ENCODE data around the gene PTPRE. TPM values are rescaled to one million over a fixed set of nuclear protein-coding genes. Genes with fewer than 3 reads are reported as not detected.

PTPRE gene
- total and polyA plus RNA-seq, 10 of the 15 experiments (the other 5 are each of a cell fraction or from before 2014, with no cell fraction given) = 2.9 to 7.6 (median 5.8) TPM

GRCh38 chr10:127976286-127976685 lies 69.4 kb downstream of the PTPRE start:
- Histone ChIP-seq H3K4me3 (no peak overlapping the region), H4K20me1 (ENCODE audit: control insufficient read depth, insufficient read depth) (no peaks in the 10 kb centered on the region), H3K4me2 (ENCODE audit: control insufficient read depth, insufficient read depth) (no peak overlapping the region), H3K27me3 (replicated peaks in 1 of 2; ENCODE audit: control insufficient read depth in 2 of 2, insufficient read depth in 2 of 2, low read length in 1 of 2) (peaks cover 0 to 2% of the 10 kb centered on the region in 2 experiments; a peak in 1 of 4 replicates), H2AFZ (ENCODE audit: control insufficient read depth, low read depth, low read length) (no peak overlapping the region), H3K36me3 (ENCODE audit: control insufficient read depth in 2 of 2, insufficient read depth in 2 of 2, low read length in 1 of 2) (no peaks in the 10 kb centered on the region), H3K79me2 (ENCODE audit: control insufficient read depth, insufficient read depth, low read length) (no peaks in the 10 kb centered on the region), H3K9me3 (replicated peaks; ENCODE audit: control insufficient read depth, insufficient read depth, low read length) (no peaks in the 10 kb centered on the region), H3K9ac (ENCODE audit: control insufficient read depth, insufficient read depth, low read length) (no peak overlapping the region), H3K27ac (ENCODE audit: control insufficient read depth, insufficient read depth) (no peak overlapping the region), H3K4me1 (ENCODE audit: control insufficient read depth, insufficient read depth, low read length) (no peaks in the 10 kb centered on the region)
- SMC1A ChIA-PET (ENCODE audit: uncharacterized antibody, unreplicated experiment) = no interaction called here
- RAD21 ChIA-PET (ENCODE audit: unreplicated experiment) = no interaction called here
- 0% methylated on average over 7 of the region's 7 CpGs for WGBS (ENCODE audit: insufficient coverage, insufficient replicate concordance, low lambda C conversion rate, missing lambda C conversion rate)
- POLR2A ChIA-PET = no interaction called here
- no TSS peak for BruUV-seq (replicated peaks)
- DNase-seq (ENCODE audit: low read depth, low spot score) (no peak), FAIRE-seq (no peak), ATAC-seq (no peak)
- CTCF ChIA-PET = no interaction called here
- TF ChIP-seq ZNF217 (IDR thresholded peaks at IDR 0.05) (no peak), WRNIP1 (IDR thresholded peaks at IDR 0.05; ENCODE audit: borderline replicate concordance, low read depth, low read length) (no peak), MYC (IDR thresholded peaks at IDR 0.05; ENCODE audit: insufficient read depth, insufficient read length, insufficient replicate concordance, low read length, severe bottlenecking) (no peak), IRF3 (IDR thresholded peaks at IDR 0.05) (no peak), ZBTB11 (CRISPR knock-in tag; IDR thresholded peaks at IDR 0.05) (no peak), SREBF1 (IDR thresholded peaks at IDR 0.05; ENCODE audit: low read length) (no peak)
- intact Hi-C loops (cut with micrococcal nuclease; ENCODE audit: unreplicated experiment) (no loop called here), in situ Hi-C loops (cut with MboI) (no loop called here)
